HG03521 (cell line): ENCODE results near the gene PEX19.

ENCODE experiments used
- ATAC-seq: cut with Tn5 transposase; IDR thresholded peaks from one replicate; pipeline ENCODE4 v1.9.1; 2021; ENCODE audit warnings: mild to moderate bottlenecking, moderate library complexity; ENCODE audit not compliant: unreplicated experiment

Gene PEX19

DNA sequence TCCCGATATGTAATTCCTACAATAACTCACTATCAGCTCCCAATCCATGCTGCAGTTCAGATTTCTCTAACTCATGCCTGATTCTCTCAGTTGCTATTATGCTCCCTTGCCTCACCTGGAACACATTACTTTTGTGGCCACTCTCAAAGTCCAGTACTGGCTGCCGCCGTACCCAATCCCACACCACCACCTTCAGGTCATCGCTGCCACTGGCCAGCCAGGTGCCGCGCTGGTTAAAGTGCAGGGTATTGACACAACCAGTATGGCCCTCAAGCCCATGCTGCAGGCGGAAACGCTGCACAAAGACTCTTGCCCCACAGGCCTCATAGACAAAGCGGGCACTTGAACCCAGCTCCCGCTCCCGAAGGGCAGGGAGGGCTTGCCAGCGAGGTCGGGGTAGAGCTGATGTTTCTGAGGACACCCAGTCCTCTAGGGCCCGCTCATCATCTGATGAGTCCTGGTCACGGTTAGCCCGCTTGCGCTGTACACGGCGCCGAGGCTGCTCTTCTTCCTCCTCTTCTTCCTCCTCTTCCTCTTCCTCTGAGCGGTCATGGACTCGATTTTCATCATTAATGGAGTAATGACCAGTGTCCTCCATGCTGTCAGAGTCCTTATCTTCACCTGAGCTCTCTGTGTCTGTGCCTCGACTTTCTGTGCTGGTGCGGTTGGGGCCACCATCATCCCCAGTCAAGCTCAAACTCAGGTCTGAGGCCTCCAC is 45.2 kb downstream of the PEX19 start:
- ATAC-seq, result no peak

GRCh38 chr1:160238408-160238807 is 46.5 kb downstream of the PEX19 start:
- ATAC-seq, result no peak

GRCh38 chr1:160237558-160237957 is 47.4 kb downstream of the PEX19 start:
- ATAC-seq, result no peak

DNA sequence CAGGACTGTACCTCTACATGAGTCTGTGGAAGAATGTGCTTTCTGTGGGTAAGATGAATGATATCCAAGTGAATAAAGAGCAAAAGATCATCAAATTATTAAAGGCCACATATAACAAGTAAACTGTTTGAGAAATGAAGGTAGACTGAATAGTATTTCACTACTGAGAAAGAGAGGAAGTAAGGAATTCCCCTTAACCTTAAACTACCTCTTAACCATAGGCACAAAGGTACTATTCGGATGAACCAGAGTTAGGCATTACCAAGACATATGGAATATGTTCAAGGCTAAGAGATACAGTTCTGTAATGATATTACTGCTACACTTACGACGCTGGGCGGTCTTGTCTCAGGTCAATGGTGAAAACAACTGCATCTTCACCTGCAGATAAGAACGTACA is 48.1 kb downstream of the PEX19 start:
- ATAC-seq, result no peak

- no peak for ATAC-seq
These were observed 52.0 kb downstream of the PEX19 start for GRCh38 chr1:160232911-160233310.

DNA sequence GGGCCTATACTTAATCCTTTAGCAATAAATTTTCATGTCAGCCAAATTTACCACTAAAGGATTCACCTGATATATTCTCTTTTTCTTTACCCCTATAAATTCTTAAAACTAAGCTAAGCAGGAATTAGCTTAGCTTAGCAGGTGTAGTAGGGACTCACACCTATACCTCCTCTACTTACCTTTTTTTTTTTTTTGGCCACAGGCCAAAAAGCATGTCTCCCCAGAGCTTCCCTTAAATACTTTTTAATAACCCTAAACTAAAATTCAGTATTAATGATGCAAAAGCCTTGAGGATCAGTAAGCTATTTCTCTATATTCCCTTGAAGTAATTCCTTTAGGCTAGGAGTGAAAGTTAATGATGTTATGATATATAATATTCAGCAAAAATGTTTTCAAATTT is 56.5 kb downstream of the PEX19 start:
- ATAC-seq, result no peak

DNA sequence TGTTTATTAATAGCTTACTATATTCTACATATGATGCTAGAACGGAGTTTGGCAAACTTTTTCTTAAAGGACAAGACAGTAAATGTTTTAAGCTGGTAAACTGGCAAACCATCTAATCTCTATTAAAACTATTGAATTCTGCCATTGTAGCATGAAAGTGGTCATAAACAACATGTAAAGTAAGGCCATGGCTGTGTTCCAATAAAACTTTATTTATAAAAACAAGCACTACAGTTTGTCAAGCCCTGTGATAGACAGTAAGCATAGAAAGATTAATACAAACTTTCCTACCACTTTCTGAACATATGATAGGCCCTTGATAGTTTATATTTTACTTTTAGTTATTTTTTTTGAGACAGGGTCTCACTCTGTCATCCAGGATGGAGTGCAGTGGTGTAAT is 57.4 kb downstream of the PEX19 start:
- ATAC-seq, result no peak

- ATAC-seq, result no peak
These were observed 57.9 kb downstream of the PEX19 start for GRCh38 chr1:160227034-160227433.
